ENCODE measurements around the gene BROX.

BROX gene

DNA sequence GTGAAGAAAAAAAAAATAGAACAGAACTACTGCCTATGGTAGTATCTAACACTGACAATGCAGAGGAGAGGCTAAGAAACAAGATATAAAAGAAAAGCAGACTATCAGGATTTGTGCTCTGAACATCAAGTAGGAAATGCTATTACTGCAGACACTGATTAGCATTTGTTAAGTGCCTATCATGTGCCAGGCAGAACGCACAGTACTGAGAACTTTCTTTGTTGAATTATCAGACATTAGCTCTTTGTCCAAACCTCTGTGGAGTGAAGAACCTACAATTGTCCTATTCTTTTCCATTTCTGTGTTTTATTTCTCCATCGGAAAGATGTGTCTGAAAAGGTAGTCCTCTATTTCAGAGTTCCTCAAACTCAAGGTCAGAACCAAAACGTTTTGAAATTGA lies 72.0 kb downstream of the BROX start:
- Histone ChIP-seq H3K9ac (ENCODE audit: low read depth, low read length) (no peak overlapping the region), H3K4me2 (ENCODE audit: low read length) (no peak overlapping the region), H3K4me3 (ENCODE audit: low read length) (no peak overlapping the region), H3K4me1 (ENCODE audit: control insufficient read depth, insufficient read depth, low read length) (no peaks in the 10 kb centered on the region), H3K9me3 (replicated peaks; ENCODE audit: low read length) (no peaks in the 10 kb centered on the region), H3K27me3 (ENCODE audit: control insufficient read depth, insufficient read depth, low read length) (peaks cover 11% of the 10 kb centered on the region), H3K36me3 (ENCODE audit: insufficient read depth, low read length) (no peaks in the 10 kb centered on the region)

All from skeletal muscle satellite cell (primary cell).